ENCODE data around the gene HMOX2. TPM values are rescaled to one million over a fixed set of nuclear protein-coding genes. Genes with fewer than 3 reads are reported as not detected.

Gene HMOX2
- total and polyA plus RNA-seq, 12 donors, result 58.4 to 251 (median 85.3) TPM

GRCh38 chr16:4537376-4538343 lies 61.5 kb downstream of the HMOX2 start:
- no peak for TF ChIP-seq CTCF (IDR thresholded peaks at IDR 0.05)
- Histone ChIP-seq H3K4me1 (peaks cover 0 to 43% (median 27%) of the 10 kb centered on the region in 9 donors), H3K4me3 (peak overlapping the region; percentile 72 to 98 (median 82)), H3K36me3 (peaks cover 0 to 5% (median 0%) of the 10 kb centered on the region in 9 donors), H3K27me3 (no peaks in the 10 kb centered on the region), H3K27ac (peak overlapping the region; percentile 42 to 97 (median 92)), H3K9me3 (peaks cover 0 to 18% (median 6%) of the 10 kb centered on the region in 11 donors)
- DNase-seq (peak in 1 of 2 donors; percentile 37), ATAC-seq (peak; percentile 25 to 68 (median 39))
- intact Hi-C loops (cut with DNase I), result loop anchor here in 1 of 10 donors (1.0 to 5.0 kb wide), 2 partner anchors 10 to 60 kb away; partner anchors contain the start of gene HMOX2
- 10 to 12% methylated on average over 68 to 75 of the region's 75 CpGs for WGBS, 2 donors

GRCh38 chr16:4538350-4539235 lies 62.4 kb downstream of the HMOX2 start, which contains the start of gene CDIP1:
TSS of gene CDIP1 (minus strand) at chr16:4538773. CDS start at chr16:4514130, 24,643 bp downstream.
- Histone ChIP-seq H3K27me3 (no peaks in the 10 kb centered on the region), H3K27ac (peak within 1 kb of the TSS; percentile 42 to 97 (median 92)), H3K9me3 (peaks cover 0 to 18% (median 6%) of the 10 kb centered on the region in 11 donors), H3K4me3 (peak within 1 kb of the TSS; percentile 72 to 98 (median 82)), H3K4me1 (peaks cover 0 to 39% (median 24%) of the 10 kb centered on the region in 9 donors), H3K36me3 (no peaks in the 10 kb centered on the region)
- TF ChIP-seq CTCF (IDR thresholded peaks at IDR 0.05), result peak in 4 of 9 donors; percentile 18 to 36 (median 26)
- DNase-seq (peak; percentile 97), ATAC-seq (peak; percentile 94 to 97 (median 96))
- WGBS, 2 donors, result 4 to 5% methylated on average over 59 to 67 of the region's 67 CpGs
- intact Hi-C loops (cut with DNase I), result loop anchor here in 1 of 10 donors (1.0 to 5.0 kb wide), 2 partner anchors 11 to 61 kb away; partner anchors contain the start of gene HMOX2

DNA sequence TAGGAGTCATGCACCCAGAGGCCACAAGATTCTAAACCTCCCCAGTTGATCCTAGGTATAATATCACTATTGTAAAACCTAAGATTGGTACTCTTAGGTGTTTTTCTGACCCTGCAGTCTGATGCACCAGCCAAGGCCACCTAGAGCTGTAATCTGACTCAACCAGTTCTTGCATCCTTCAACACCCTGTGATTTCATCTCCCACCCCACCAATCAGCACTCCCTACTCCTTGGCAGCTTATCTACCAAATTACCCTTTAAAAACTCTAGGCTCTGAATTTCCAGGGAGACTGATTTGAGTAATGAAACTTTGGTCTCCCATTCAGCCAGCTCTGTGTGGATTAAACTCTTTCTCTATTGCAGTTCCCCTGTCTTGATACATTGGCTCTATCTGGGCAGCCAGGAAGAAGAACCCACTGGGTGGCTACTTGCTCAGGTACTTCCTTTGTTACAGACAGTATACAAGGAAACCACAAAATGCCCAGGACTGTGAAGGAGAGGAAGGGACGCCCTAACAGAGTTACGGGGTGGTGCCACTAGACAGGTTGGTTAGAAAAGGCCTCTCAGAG lies 63.6 kb downstream of the HMOX2 start:
- no peaks in the 10 kb centered on the region for H3K36me3 ChIP-seq
- no peak overlapping the region for H3K4me3 ChIP-seq
- 95 to 97% methylated on average over 2 of the region's 2 CpGs for WGBS, 2 donors
- intact Hi-C loops (cut with DNase I), result loop anchor here in 1 of 10 donors (5.0 kb wide), 1 partner anchor 62 kb away; the partner anchor contains the start of gene HMOX2
- no peak for ATAC-seq
- TF ChIP-seq CTCF (IDR thresholded peaks at IDR 0.05), result no peak
- H3K27me3 ChIP-seq, result no peaks in the 10 kb centered on the region
- H3K4me1 ChIP-seq, result peaks cover 0 to 27% (median 15%) of the 10 kb centered on the region in 9 donors
- peaks cover 0 to 18% (median 6%) of the 10 kb centered on the region in 11 donors for H3K9me3 ChIP-seq
- no peak for DNase-seq
- H3K27ac ChIP-seq, result no peak overlapping the region
